IPS DF 6.9 (cell line): Measurements from ENCODE around the gene WDR20.
"Not testable (repeated sequence)": the region's sequence is repeated elsewhere in the genome, so short reads cannot be mapped to it uniquely, and the experiment has no call there.

Experiments
- DNase-seq: peaks from one replicate; pipeline ENCODE4 v3.0.0-alpha.2; 2013; ENCODE audit warnings: low read depth, low spot score
- H3K27ac ChIP-seq: one replicate; pipeline ENCODE4 v1.5.1; 2013; ENCODE audit warnings: low read length, control low read depth
- H3K27me3 ChIP-seq: 2 replicates; pipeline ENCODE4 v1.6.1; 2013; ENCODE audit warnings: mild to moderate bottlenecking, low read length; ENCODE audit not compliant: control insufficient read depth, insufficient read depth
- H3K36me3 ChIP-seq: 2 replicates; pipeline ENCODE4 v1.6.1; 2013; ENCODE audit warnings: low read length; ENCODE audit not compliant: control insufficient read depth, insufficient read depth
- H3K4me1 ChIP-seq: 2 replicates; pipeline ENCODE4 v1.6.1; 2013; ENCODE audit warnings: low read length; ENCODE audit not compliant: control insufficient read depth, insufficient read depth
- H3K4me3 ChIP-seq: 2 replicates; pipeline ENCODE4 v1.5.1; 2013; ENCODE audit warnings: mild to moderate bottlenecking, low read length
- H3K9me3 ChIP-seq: 2 replicates; pipeline ENCODE4 v1.6.1; 2013; ENCODE audit warnings: low read length, inconsistent platforms; ENCODE audit not compliant: control insufficient read depth, insufficient read depth
- WGBS: extraction: QIAGEN DNeasy Blood & Tissue Kit; methylation state at CpG from one replicate; pipeline ENCODE4 v1.1.7; 2013; ENCODE audit warnings: mixed read lengths, missing lambda C conversion rate; ENCODE audit not compliant: insufficient read length, insufficient coverage; 5-methylcytosine and 5-hydroxymethylcytosine counted together

The WDR20 gene

GRCh38 chr14:102146423-102146822 is 6.7 kb downstream of the WDR20 start:
- WGBS, result no CpG with 5 or more reads among the region's 2 CpGs
- Histone ChIP-seq H3K4me1 (no peaks in the 10 kb centered on the region; the same call in 1 of the 2 replicates), H3K27ac (no peak overlapping the region), H3K4me3 (no peak overlapping the region), H3K27me3 (no peaks in the 10 kb centered on the region), H3K9me3 (no peaks in the 10 kb centered on the region), H3K36me3 (no peaks in the 10 kb centered on the region)
- DNase-seq, result no peak

GRCh38 chr14:102150083-102150482 is 10.4 kb downstream of the WDR20 start:
- H3K27ac ChIP-seq, result no peak overlapping the region
- H3K27me3 ChIP-seq, result no peaks in the 10 kb centered on the region
- H3K9me3 ChIP-seq, result no peaks in the 10 kb centered on the region
- H3K4me1 ChIP-seq, result no peaks in the 10 kb centered on the region; the same call in 1 of the 2 replicates
- DNase-seq, result no peak
- H3K4me3 ChIP-seq, result no peak overlapping the region
- no CpG with 5 or more reads among the region's 7 CpGs for WGBS
- H3K36me3 ChIP-seq, result no peaks in the 10 kb centered on the region; the same call in 1 of the 2 replicates

- WGBS, result no CpG with 5 or more reads among the region's 1 CpG
- Histone ChIP-seq H3K4me3 (no peak overlapping the region), H3K4me1 (no peaks in the 10 kb centered on the region; the same call in 1 of the 2 replicates), H3K27ac (no peak overlapping the region), H3K27me3 (no peaks in the 10 kb centered on the region), H3K36me3 (no peaks in the 10 kb centered on the region; the same call in 1 of the 2 replicates), H3K9me3 (no peaks in the 10 kb centered on the region)
- no peak for DNase-seq
These were observed 11.0 kb downstream of the WDR20 start for GRCh38 chr14:102150744-102151143.

- not testable (repeated sequence) for H3K9me3 ChIP-seq, H3K27ac ChIP-seq, H3K4me1 ChIP-seq, DNase-seq, H3K36me3 ChIP-seq, H3K4me3 ChIP-seq, H3K27me3 ChIP-seq
- WGBS, result no CpG with 5 or more reads among the region's 3 CpGs
These were observed 11.7 kb downstream of the WDR20 start for GRCh38 chr14:102151411-102151810.

- H3K4me1 ChIP-seq, result no peaks in the 10 kb centered on the region; the same call in 1 of the 2 replicates
- no peak overlapping the region for H3K27ac ChIP-seq
- no peak for DNase-seq
- no peak overlapping the region for H3K4me3 ChIP-seq
- no peaks in the 10 kb centered on the region; the same call in 1 of the 2 replicates for H3K36me3 ChIP-seq
- WGBS, result no CpG with 5 or more reads among the region's 1 CpG
- no peaks in the 10 kb centered on the region for H3K9me3 ChIP-seq
- no peaks in the 10 kb centered on the region for H3K27me3 ChIP-seq
These were observed 14.4 kb downstream of the WDR20 start for GRCh38 chr14:102154121-102154520.

GRCh38 chr14:102154821-102155549 is 15.3 kb downstream of the WDR20 start:
- H3K9me3 ChIP-seq, result no peaks in the 10 kb centered on the region
- H3K27me3 ChIP-seq, result no peaks in the 10 kb centered on the region
- H3K36me3 ChIP-seq, result no peaks in the 10 kb centered on the region; the same call in 1 of the 2 replicates
- H3K4me3 ChIP-seq, result no peak overlapping the region
- no peak for DNase-seq
- no peaks in the 10 kb centered on the region for H3K4me1 ChIP-seq
- no CpG with 5 or more reads among the region's 2 CpGs for WGBS
- no peak overlapping the region for H3K27ac ChIP-seq

- Histone ChIP-seq H3K4me1 (no peaks in the 10 kb centered on the region), H3K9me3 (no peaks in the 10 kb centered on the region), H3K4me3 (no peak overlapping the region), H3K27me3 (no peaks in the 10 kb centered on the region), H3K27ac (no peak overlapping the region), H3K36me3 (no peaks in the 10 kb centered on the region; the same call in 1 of the 2 replicates)
- DNase-seq, result no peak
These were observed 17.6 kb downstream of the WDR20 start for GRCh38 chr14:102157346-102157745.

- Histone ChIP-seq H3K9me3 (no peaks in the 10 kb centered on the region), H3K4me3 (no peak overlapping the region), H3K4me1 (no peaks in the 10 kb centered on the region), H3K27me3 (no peaks in the 10 kb centered on the region), H3K36me3 (no peaks in the 10 kb centered on the region; the same call in 1 of the 2 replicates), H3K27ac (no peak overlapping the region)
- DNase-seq, result no peak
- WGBS, result no CpG with 5 or more reads among the region's 8 CpGs
These were observed 19.1 kb downstream of the WDR20 start for GRCh38 chr14:102158797-102159196.

- Histone ChIP-seq H3K27me3 (no peaks in the 10 kb centered on the region), H3K9me3 (no peaks in the 10 kb centered on the region), H3K4me3 (no peak overlapping the region), H3K36me3 (no peaks in the 10 kb centered on the region), H3K27ac (no peak overlapping the region), H3K4me1 (no peaks in the 10 kb centered on the region)
- WGBS, result no CpG with 5 or more reads among the region's 4 CpGs
- no peak for DNase-seq
These were observed 20.1 kb downstream of the WDR20 start for GRCh38 chr14:102159841-102160240.

- Histone ChIP-seq H3K27ac (no peak overlapping the region), H3K4me3 (no peak overlapping the region), H3K4me1 (no peaks in the 10 kb centered on the region), H3K27me3 (no peaks in the 10 kb centered on the region), H3K9me3 (no peaks in the 10 kb centered on the region), H3K36me3 (no peaks in the 10 kb centered on the region)
- no peak for DNase-seq
- no CpG with 5 or more reads among the region's 4 CpGs for WGBS
These were observed 22.8 kb downstream of the WDR20 start for GRCh38 chr14:102162487-102162886.

GRCh38 chr14:102164241-102164641 is 24.5 kb downstream of the WDR20 start:
- H3K4me3 ChIP-seq, result no peak overlapping the region
- no CpG with 5 or more reads among the region's 4 CpGs for WGBS
- H3K4me1 ChIP-seq, result no peaks in the 10 kb centered on the region
- no peaks in the 10 kb centered on the region for H3K9me3 ChIP-seq
- no peaks in the 10 kb centered on the region for H3K36me3 ChIP-seq
- H3K27ac ChIP-seq, result no peak overlapping the region
- no peaks in the 10 kb centered on the region for H3K27me3 ChIP-seq
- no peak for DNase-seq
